HEK293 (cell line): Measurements from ENCODE around the gene ABHD17A.

Experiments
- CTCF ChIP-seq: fragments of 450-650 bp; formaldehyde crosslinking; IDR thresholded peaks from 2 replicates; pipeline ENCODE4 v1.5.1; 2016; ENCODE audit warnings: missing biosample characterization, missing genetic modification characterization
- ZBTB49 ChIP-seq: fragments of 450-650 bp; formaldehyde crosslinking; IDR thresholded peaks from 2 replicates; pipeline ENCODE4 v1.5.1; 2016; ENCODE audit warnings: missing biosample characterization, missing genetic modification characterization, low read depth
- ZNF155 ChIP-seq: fragments of 450-650 bp; formaldehyde crosslinking; IDR thresholded peaks from 2 replicates; pipeline ENCODE4 v1.5.1; 2016; ENCODE audit warnings: missing biosample characterization, missing genetic modification characterization
- ZNF184 ChIP-seq: fragments of 450-650 bp; IDR thresholded peaks from 2 replicates; pipeline ENCODE4 v1.5.1; 2018; ENCODE audit warnings: missing biosample characterization, mild to moderate bottlenecking, missing genetic modification characterization
- ZNF248 ChIP-seq: fragments of 450-650 bp; formaldehyde crosslinking; IDR thresholded peaks from 2 replicates; pipeline ENCODE4 v1.5.1; 2017; ENCODE audit warnings: missing biosample characterization, missing genetic modification characterization
- ZNF350 ChIP-seq: fragments of 450-650 bp; formaldehyde crosslinking; IDR thresholded peaks from 2 replicates; pipeline ENCODE4 v1.5.0; 2017; ENCODE audit warnings: missing biosample characterization, mild to moderate bottlenecking, missing genetic modification characterization

GRCh38 chr19:1856698-1857603 is 28.3 kb downstream of the ABHD17A start:
- TF ChIP-seq ZNF350 (tag by site-specific recombination) (no peak), ZBTB49 (no peak), CTCF (no peak), ZNF184 (no peak), ZNF248 (tag by site-specific recombination) (no peak), ZNF155 (tag by site-specific recombination) (no peak)
